PC-9 (cell line): ENCODE data around the gene NOP53. TPM values are rescaled to one million over a fixed set of nuclear protein-coding genes. Genes with fewer than 3 reads are reported as not detected.

Source experiments
- BruUV-seq: library from RNA; stranded (reverse); fragments of 400-500 nt; replicated peaks from 2 replicates; lab custom pipeline; 2021; lab: Mats Ljungman, UMichigan
- CTCF ChIA-PET: fragments of 300-600 bp; sonication (Branson Sonifier 250); formaldehyde crosslinking; loops from one replicate; lab custom pipeline; 2022; ENCODE audit warnings: antibody characterized with exemption; lab: Charles Lee
- POLR2A ChIA-PET: fragments of 300-600 bp; sonication (Branson Sonifier 250); formaldehyde crosslinking; loops from one replicate; lab custom pipeline; 2022; ENCODE audit warnings: antibody characterized with exemption; ENCODE audit not compliant: unreplicated experiment; lab: Charles Lee
- DNase-seq, 2 experiments: peaks; one replicate each; pipeline versions ENCODE4 v3.0.0 to v3.0.0-alpha.2; 2015 to 2022; ENCODE audit warnings: mixed read lengths in 1 of 2
- H2AFZ ChIP-seq: fragments of 200-600 bp; sonication (generic); 2 replicates; pipeline ENCODE4 v1.8.1; 2017; ENCODE audit warnings: antibody characterized with exemption
- H3F3A ChIP-seq: fragments of 200-600 bp; sonication (generic); 2 replicates; pipeline ENCODE4 v1.8.1; 2017; ENCODE audit warnings: antibody characterized with exemption, mild to moderate bottlenecking, low read depth; ENCODE audit not compliant: insufficient read depth
- H3K27ac ChIP-seq: fragments of 200-600 bp; sonication (generic); 2 replicates; pipeline ENCODE4 v1.6.1; 2016; ENCODE audit warnings: mixed run types
- H3K27me3 ChIP-seq: fragments of 200-600 bp; sonication (generic); 2 replicates; pipeline ENCODE4 v1.6.1; 2016; ENCODE audit warnings: low read depth, mixed run types; ENCODE audit not compliant: insufficient read depth
- H3K36me3 ChIP-seq: fragments of 200-600 bp; sonication (generic); 2 replicates; pipeline ENCODE4 v1.6.1; 2016; ENCODE audit warnings: low read depth, mixed run types
- H3K4me1 ChIP-seq: fragments of 200-600 bp; sonication (generic); replicated peaks from 2 replicates; pipeline ENCODE4 v1.6.1; 2016; ENCODE audit warnings: mixed run types; ENCODE audit not compliant: insufficient read depth
- H3K4me2 ChIP-seq: fragments of 200-600 bp; sonication (generic); 2 replicates; pipeline ENCODE4 v1.6.1; 2017; ENCODE audit warnings: mixed run types
- H3K4me3 ChIP-seq: fragments of 200-600 bp; sonication (generic); 2 replicates; pipeline ENCODE4 v1.6.1; 2016; ENCODE audit warnings: mixed run types
- H3K79me2 ChIP-seq: fragments of 200-600 bp; sonication (generic); 2 replicates; pipeline ENCODE4 v1.6.1; 2017; ENCODE audit warnings: low read depth, mixed run types
- H3K9me2 ChIP-seq: fragments of 200-600 bp; sonication (generic); 2 replicates; pipeline ENCODE4 v1.8.1; 2017; ENCODE audit warnings: mild to moderate bottlenecking; ENCODE audit not compliant: insufficient read depth
- H3K9me3 ChIP-seq: fragments of 200-600 bp; sonication (generic); 2 replicates; pipeline ENCODE4 v1.8.1; 2016; ENCODE audit warnings: low read depth; ENCODE audit not compliant: insufficient read depth
- H4K20me1 ChIP-seq: fragments of 200-600 bp; sonication (generic); 2 replicates; pipeline ENCODE4 v1.8.1; 2017; ENCODE audit not compliant: insufficient read depth
- CTCF ChIP-seq: fragments of 200-600 bp; sonication (generic); conservative IDR thresholded peaks from 2 replicates; pipeline ENCODE4 v1.6.1; 2017; ENCODE audit warnings: mixed run types, antibody characterized with exemption, mild to moderate bottlenecking, moderate library complexity
- EZH2 ChIP-seq: fragments of 200-600 bp; sonication (generic); IDR thresholded peaks from 2 replicates; pipeline ENCODE4 v1.8.0; 2017; ENCODE audit warnings: antibody characterized with exemption, low read depth
- intact Hi-C: fragments of 100-400 bp; cut with micrococcal nuclease; formaldehyde crosslinking; loops from one replicate; pipeline ENCODE4 v1.10.0; 2022; ENCODE audit not compliant: unreplicated experiment
- total RNA-seq: library from RNA; stranded (reverse); gene quantifications from 2 replicates; pipeline ENCODE4 v1.2.3, GENCODE V29; 2021

NOP53 gene
- total RNA-seq, 1 experiment from 2014 or later = 225 TPM

GRCh38 chr19:47760632-47760999 is 15.3 kb downstream of the NOP53 start:
- Histone ChIP-seq H3K27me3 (no peaks in the 10 kb centered on the region), H3K4me3 (no peak overlapping the region), H3K9me3 (no peaks in the 10 kb centered on the region), H2AFZ (no peak overlapping the region), H3K4me2 (no peak overlapping the region), H3K27ac (no peak overlapping the region), H3F3A (peaks cover 73% of the 10 kb centered on the region), H3K36me3 (peaks cover 5% of the 10 kb centered on the region), H4K20me1 (peaks cover 16% of the 10 kb centered on the region), H3K9me2 (no peaks in the 10 kb centered on the region), H3K4me1 (no peaks in the 10 kb centered on the region), H3K79me2 (no peaks in the 10 kb centered on the region)
- ChIA-PET POLR2A (no interaction called here), CTCF (no interaction called here)
- no peak for DNase-seq
- no TSS peak for BruUV-seq
- intact Hi-C loops = no loop called here
- TF ChIP-seq CTCF (no peak), EZH2 (no peak)

- Histone ChIP-seq H3K4me1 (no peaks in the 10 kb centered on the region), H3F3A (peaks cover 63% of the 10 kb centered on the region), H3K36me3 (peaks cover 3% of the 10 kb centered on the region; the same call in 1 of the 2 replicates), H4K20me1 (peaks cover 16% of the 10 kb centered on the region), H3K9me3 (no peaks in the 10 kb centered on the region), H3K27me3 (no peaks in the 10 kb centered on the region), H3K9me2 (no peaks in the 10 kb centered on the region), H2AFZ (no peak overlapping the region), H3K27ac (no peak overlapping the region), H3K79me2 (no peaks in the 10 kb centered on the region), H3K4me2 (no peak overlapping the region), H3K4me3 (no peak overlapping the region)
- POLR2A ChIA-PET = no interaction called here
- intact Hi-C loops = no loop called here
- BruUV-seq = no TSS peak
- peak in 1 of 2 experiments; percentile 40 for DNase-seq
- CTCF ChIA-PET = no interaction called here
- TF ChIP-seq EZH2 (no peak), CTCF (no peak)
These were observed 16.2 kb downstream of the NOP53 start for GRCh38 chr19:47761566-47761965.

- no peak overlapping the region for H3K27ac ChIP-seq
- no peak overlapping the region for H3K4me2 ChIP-seq
- peaks cover 63% of the 10 kb centered on the region for H3F3A ChIP-seq
- H3K4me3 ChIP-seq = no peak overlapping the region
- peaks cover 3% of the 10 kb centered on the region; the same call in 1 of the 2 replicates for H3K36me3 ChIP-seq
- ChIA-PET POLR2A (no interaction called here), CTCF (no interaction called here)
- peaks cover 16% of the 10 kb centered on the region for H4K20me1 ChIP-seq
- no peaks in the 10 kb centered on the region for H3K79me2 ChIP-seq
- no peaks in the 10 kb centered on the region for H3K9me3 ChIP-seq
- H2AFZ ChIP-seq = no peak overlapping the region
- peak in 1 of 2 experiments; percentile 28 for DNase-seq
- no peaks in the 10 kb centered on the region for H3K27me3 ChIP-seq
- BruUV-seq = no TSS peak
- H3K4me1 ChIP-seq = no peaks in the 10 kb centered on the region
- H3K9me2 ChIP-seq = no peaks in the 10 kb centered on the region
- TF ChIP-seq CTCF (no peak), EZH2 (no peak)
- intact Hi-C loops = no loop called here
These were observed 16.8 kb downstream of the NOP53 start for GRCh38 chr19:47762151-47762550.
